Loucy (cell line): ENCODE data around the gene DCLK2.

Source experiments
- EZH2phosphoT487 ChIP-seq: fragments of 200-600 bp; IDR thresholded peaks from 2 replicates; pipeline ENCODE4 v1.6.1; 2018; ENCODE audit warnings: antibody characterized with exemption, mild to moderate bottlenecking, moderate library complexity, borderline replicate concordance
- TF ChIP-seq, protein P1 (sequence below): fragments of 200-600 bp; sonication (generic); conservative IDR thresholded peaks from 2 replicates; pipeline ENCODE4 v1.5.1; 2014; ENCODE audit warnings: mild to moderate bottlenecking, antibody characterized with exemption, low read length

DNA sequence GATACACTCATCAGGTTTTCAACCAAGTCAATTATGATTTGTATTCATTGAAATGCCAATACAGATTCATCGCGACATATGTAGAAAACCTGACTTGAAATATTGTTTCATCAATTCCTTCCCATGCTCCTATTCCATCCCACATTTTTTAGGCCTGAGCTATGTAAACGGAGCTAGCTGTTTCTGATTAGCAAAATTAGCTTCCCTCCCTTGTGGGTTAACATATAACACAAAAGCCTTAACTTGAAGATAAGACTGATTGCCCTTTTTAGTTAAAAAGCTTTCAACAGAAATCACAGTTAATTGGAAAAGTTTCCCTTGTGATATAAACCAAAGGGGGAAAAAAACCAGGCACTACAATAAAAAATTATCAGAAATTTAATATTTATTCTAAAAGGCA is 32.8 kb upstream of the DCLK2 start:
- TF ChIP-seq, protein P1, sequence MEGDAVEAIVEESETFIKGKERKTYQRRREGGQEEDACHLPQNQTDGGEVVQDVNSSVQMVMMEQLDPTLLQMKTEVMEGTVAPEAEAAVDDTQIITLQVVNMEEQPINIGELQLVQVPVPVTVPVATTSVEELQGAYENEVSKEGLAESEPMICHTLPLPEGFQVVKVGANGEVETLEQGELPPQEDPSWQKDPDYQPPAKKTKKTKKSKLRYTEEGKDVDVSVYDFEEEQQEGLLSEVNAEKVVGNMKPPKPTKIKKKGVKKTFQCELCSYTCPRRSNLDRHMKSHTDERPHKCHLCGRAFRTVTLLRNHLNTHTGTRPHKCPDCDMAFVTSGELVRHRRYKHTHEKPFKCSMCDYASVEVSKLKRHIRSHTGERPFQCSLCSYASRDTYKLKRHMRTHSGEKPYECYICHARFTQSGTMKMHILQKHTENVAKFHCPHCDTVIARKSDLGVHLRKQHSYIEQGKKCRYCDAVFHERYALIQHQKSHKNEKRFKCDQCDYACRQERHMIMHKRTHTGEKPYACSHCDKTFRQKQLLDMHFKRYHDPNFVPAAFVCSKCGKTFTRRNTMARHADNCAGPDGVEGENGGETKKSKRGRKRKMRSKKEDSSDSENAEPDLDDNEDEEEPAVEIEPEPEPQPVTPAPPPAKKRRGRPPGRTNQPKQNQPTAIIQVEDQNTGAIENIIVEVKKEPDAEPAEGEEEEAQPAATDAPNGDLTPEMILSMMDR = no peak
- TF ChIP-seq EZH2phosphoT487 = no peak
